HepG2 (cell line): ENCODE data around the gene PDE4D. TPM values are rescaled to one million over a fixed set of nuclear protein-coding genes. Genes with fewer than 3 reads are reported as not detected.

ENCODE experiments used
- ATAC-seq: fragments of 200-7000 bp; cut with Tn5 transposase; 3 replicates; pipeline ENCODE4 v1.9.1; 2020; ENCODE audit warnings: mild to moderate bottlenecking, moderate library complexity
- BruUV-seq: library from RNA; stranded (reverse); fragments of 400-500 nt; replicated peaks from 2 replicates; lab custom pipeline; 2021; lab: Mats Ljungman, UMichigan
- CTCF ChIA-PET: fragments of 300-600 bp; formaldehyde crosslinking; extraction: SDS; loops from one replicate; lab custom pipeline; 2021; ENCODE audit warnings: low total read pairs, inconsistent platforms, low intra/inter-chr PET ratio; lab: Yijun Ruan, JAX
- POLR2A ChIA-PET: fragments of 350-600 bp; sonication (Branson Sonifier 250); formaldehyde crosslinking; loops from one replicate; lab custom pipeline; 2020; ENCODE audit warnings: antibody characterized with exemption, inconsistent platforms; lab: Yijun Ruan, JAX
- DNase-seq: peaks from one replicate; pipeline ENCODE4 v3.0.0-alpha.2; 2015; ENCODE audit warnings: low spot score
- FAIRE-seq: peaks from 3 replicates; lab custom pipeline; 2011; peaks lifted over from hg19 to GRCh38; lab: Jason Lieb, UNC
- H2AFZ ChIP-seq: one replicate; pipeline ENCODE4 v1.6.1; 2011; ENCODE audit warnings: low read length, inconsistent platforms
- H3K27ac ChIP-seq: fragments of 300-600 bp; 3 replicates; pipeline ENCODE4 v1.8.0; 2011; ENCODE audit warnings: mixed run types, mild to moderate bottlenecking, mixed read lengths, low read length, inconsistent platforms; ENCODE audit not compliant: insufficient read depth; ENCODE audit errors: extremely low read length
- H3K27me3 ChIP-seq, 2 experiments: fragments of 200-600 bp in 1 of 2; 2 replicates in 1 of 2; 3 replicates in 1 of 2; pipeline versions ENCODE4 v1.6.0 to v1.8.0; 2011; ENCODE audit warnings: low read length in 2 of 2, mild to moderate bottlenecking in 2 of 2, moderate library complexity in 2 of 2, inconsistent platforms in 1 of 2; ENCODE audit not compliant: insufficient read depth in 2 of 2, control insufficient read depth in 1 of 2
- H3K36me3 ChIP-seq, 2 experiments: fragments of 200-600 bp in 1 of 2; replicated peaks in 1 of 2; 2 replicates in 1 of 2; 3 replicates in 1 of 2; pipeline versions ENCODE4 v1.5.1 to v1.8.0; 2011; ENCODE audit warnings: low read length in 2 of 2, inconsistent platforms in 1 of 2; ENCODE audit not compliant: insufficient read depth in 2 of 2, control insufficient read depth in 1 of 2
- H3K4me1 ChIP-seq: 2 replicates; pipeline ENCODE4 v1.5.1; 2012; ENCODE audit warnings: low read length, inconsistent platforms; ENCODE audit not compliant: insufficient read depth
- H3K4me2 ChIP-seq: 2 replicates; pipeline ENCODE4 v1.6.0; 2011; ENCODE audit warnings: low read depth, low read length, inconsistent platforms
- H3K4me3 ChIP-seq, 3 experiments: fragments of 200-600 bp in 1 of 3; sonication (generic), shearing (Covaris generic) in 1 of 3; replicated peaks in 1 of 3; 2 replicates each; pipeline ENCODE4 v1.5.1; 2011 to 2016; ENCODE audit warnings: low read length in 3 of 3, inconsistent platforms in 2 of 3, low read depth in 2 of 3, mild to moderate bottlenecking in 2 of 3, control low read depth in 1 of 3, mixed read lengths in 1 of 3; ENCODE audit not compliant: insufficient read depth in 1 of 3
- H3K79me2 ChIP-seq: one replicate; pipeline ENCODE4 v1.6.1; 2011; ENCODE audit warnings: low read length, inconsistent platforms; ENCODE audit not compliant: insufficient read depth
- H3K9ac ChIP-seq: 2 replicates; pipeline ENCODE4 v1.6.0; 2011; ENCODE audit warnings: mild to moderate bottlenecking, low read depth, low read length, inconsistent platforms; ENCODE audit not compliant: insufficient read depth
- H3K9me3 ChIP-seq: 2 replicates; pipeline ENCODE4 v1.5.1; 2012; ENCODE audit warnings: mild to moderate bottlenecking, low read length
- H4K20me1 ChIP-seq: 2 replicates; pipeline ENCODE4 v1.6.0; 2011; ENCODE audit warnings: inconsistent platforms, mild to moderate bottlenecking, low read length, moderate library complexity; ENCODE audit not compliant: insufficient read depth
- AKAP8 ChIP-seq: sonication (generic); formaldehyde crosslinking; IDR thresholded peaks from 2 replicates; pipeline ENCODE4 v1.5.1; 2020; ENCODE audit warnings: mild to moderate bottlenecking, missing genetic modification reagents
- ATF6 ChIP-seq: sonication (generic); formaldehyde crosslinking; conservative IDR thresholded peaks from 2 replicates; pipeline ENCODE4 v1.4.0; 2020; ENCODE audit warnings: missing genetic modification reagents
- FOXA3 ChIP-seq: IDR thresholded peaks from 2 replicates; pipeline ENCODE4 v1.6.1; 2016; ENCODE audit warnings: missing genetic modification reagents, missing compliant biosample characterization
- GATAD2A ChIP-seq: IDR thresholded peaks from 2 replicates; pipeline ENCODE4 v1.6.1; 2016
- GMEB2 ChIP-seq: IDR thresholded peaks from 2 replicates; pipeline ENCODE4 v1.6.1; 2016; ENCODE audit warnings: missing biosample characterization, missing genetic modification reagents, low read depth
- MXI1 ChIP-seq: IDR thresholded peaks from 3 replicates; pipeline ENCODE4 v1.6.1; 2012; ENCODE audit warnings: low read depth, low read length, inconsistent platforms, borderline replicate concordance
- MYNN ChIP-seq: sonication (generic); formaldehyde crosslinking; IDR thresholded peaks from 2 replicates; pipeline ENCODE4 v1.4.0; 2020; ENCODE audit warnings: mild to moderate bottlenecking, low read depth, missing genetic modification reagents
- NAIF1 ChIP-seq: sonication (generic); formaldehyde crosslinking; IDR thresholded peaks from 2 replicates; pipeline ENCODE4 v1.5.0; 2020; ENCODE audit warnings: mild to moderate bottlenecking, missing genetic modification reagents, borderline replicate concordance
- NRL ChIP-seq: sonication (generic); formaldehyde crosslinking; IDR thresholded peaks from 2 replicates; pipeline ENCODE4 v1.5.0; 2020; ENCODE audit warnings: missing genetic modification reagents, mild to moderate bottlenecking, moderate library complexity, borderline replicate concordance
- SIX4 ChIP-seq: sonication (generic); formaldehyde crosslinking; IDR thresholded peaks from 2 replicates; pipeline ENCODE4 v1.4.0; 2020; ENCODE audit warnings: missing genetic modification reagents
- SRF ChIP-seq: IDR thresholded peaks from 2 replicates; pipeline ENCODE4 v1.6.1; 2011; ENCODE audit warnings: mild to moderate bottlenecking, low read depth, low read length, moderate library complexity
- TBL1XR1 ChIP-seq: fragments of 150-350 bp; IDR thresholded peaks from 2 replicates; pipeline ENCODE4 v1.6.1; 2014; ENCODE audit warnings: borderline replicate concordance, low read length; ENCODE audit not compliant: partially characterized antibody
- TFDP2 ChIP-seq: sonication (generic); formaldehyde crosslinking; IDR thresholded peaks from 2 replicates; pipeline ENCODE4 v1.4.0; 2020; ENCODE audit warnings: missing genetic modification reagents
- THYN1 ChIP-seq: sonication (generic); formaldehyde crosslinking; IDR thresholded peaks from 2 replicates; pipeline ENCODE4 v1.8.1; 2023; ENCODE audit warnings: low read depth, mild to moderate bottlenecking, moderate library complexity, missing genetic modification reagents, borderline replicate concordance
- ZNF841 ChIP-seq: sonication (generic); formaldehyde crosslinking; IDR thresholded peaks from 2 replicates; pipeline ENCODE4 v1.8.1; 2023; ENCODE audit warnings: missing genetic modification reagents, borderline replicate concordance
- WGBS: methylation state at CpG from one replicate; pipeline ENCODE4 v1.1.6; 2017; ENCODE audit warnings: low lambda C conversion rate; 5-methylcytosine and 5-hydroxymethylcytosine counted together
- in situ Hi-C: cut with HindIII; loops from 2 replicates; pipeline ENCODE4 v1.10.0; 2017; ENCODE audit warnings: low pct_unique_long_range_greater_than_20kb; ENCODE audit not compliant: extremely low pct_ligation_motif_present
- intact Hi-C: fragments of 100-400 bp; cut with micrococcal nuclease; formaldehyde crosslinking; loops from one replicate; pipeline ENCODE4 v1.10.0; 2022; ENCODE audit not compliant: unreplicated experiment
- polyA plus RNA-seq, 8 experiments: library from polyadenylated mRNA; depleted of rRNA in 3 of 8; stranded (reverse) in 7 of 8; unstranded in 1 of 8; fragments of >200 nt; fragmentation: Illumina TruSeq in 4 of 8; extraction: Trizol in 4 of 8; gene quantifications; 2 replicates each; pipeline versions ENCODE4 v1.2.1 to v1.2.3, GENCODE V29; 2011 to 2016; ENCODE audit warnings: low read depth in 4 of 8, missing spikeins in 1 of 8, mixed read lengths in 1 of 8; ENCODE audit not compliant: insufficient read depth in 1 of 8
- total RNA-seq, 5 experiments: library from RNA; depleted of rRNA; stranded (reverse); fragments of >200 nt; fragmentation: Illumina TruSeq; extraction: Trizol; gene quantifications; 2 replicates each; pipeline ENCODE4 v1.2.3, GENCODE V29; 2016; ENCODE audit warnings: low read depth in 1 of 5

Gene PDE4D
- total and polyA plus RNA-seq, 2 of the 13 experiments (the other 11 are each of a cell fraction or from before 2014, with no cell fraction given): 7.0 to 12.2 TPM

- ATAC-seq (no peak), DNase-seq (no peak)
- intact Hi-C loops: no loop called here
- BruUV-seq: no TSS peak
- Histone ChIP-seq H3K4me1 (no peaks in the 10 kb centered on the region), H2AFZ (no peak overlapping the region), H3K27me3 (no peaks in the 10 kb centered on the region), H3K36me3 (no peaks in the 10 kb centered on the region), H3K4me2 (no peak overlapping the region), H3K9me3 (no peaks in the 10 kb centered on the region), H3K9ac (no peak overlapping the region)
- whole genome bisulfite sequencing: 80% methylated on average over 2 of the region's 2 CpGs
- POLR2A ChIA-PET: no interaction called here
- TF ChIP-seq AKAP8: no peak
- no peak for TF ChIP-seq FOXA3 (CRISPR knock-in tag)
- TF ChIP-seq ATF6: no peak
- no peak for TF ChIP-seq ZNF841 (CRISPR knock-in tag)
- no peak for TF ChIP-seq GATAD2A (CRISPR knock-in tag)
- TF ChIP-seq SRF: no peak
- no peak for TF ChIP-seq NAIF1 (CRISPR knock-in tag)
- no peak for TF ChIP-seq NRL (CRISPR knock-in tag)
- TF ChIP-seq THYN1: no peak
- no peak for TF ChIP-seq TBL1XR1
- TF ChIP-seq GMEB2: no peak
- TF ChIP-seq MXI1: no peak
- no peak for TF ChIP-seq MYNN
- no peak for TF ChIP-seq SIX4 (CRISPR knock-in tag)
- no peak for TF ChIP-seq TFDP2 (CRISPR knock-in tag)
- TF ChIP-seq, all 625 proteins: peak for 0
- no peak for FAIRE-seq
- in situ Hi-C loops: no loop called here
- Histone ChIP-seq H4K20me1 (no peaks in the 10 kb centered on the region), H3K27ac (no peak overlapping the region), H3K4me3 (no peak overlapping the region), H3K79me2 (no peaks in the 10 kb centered on the region)
- CTCF ChIA-PET: no interaction called here
Measured at GRCh38 chr5:59536875-59537274, 356.7 kb downstream of the PDE4D start.
